AG04449 (cell line): Measurements from ENCODE around the gene ESPNL.

Experiments
- CTCF ChIA-PET: fragments of 350-600 bp; formaldehyde crosslinking; extraction: SDS; loops from one replicate; lab custom pipeline; 2021; ENCODE audit warnings: antibody characterized with exemption; lab: Yijun Ruan, JAX
- POLR2A ChIA-PET: fragments of 400-600, 350-600 bp; formaldehyde crosslinking; extraction: SDS; loops from one replicate; lab custom pipeline; 2020; ENCODE audit warnings: antibody characterized with exemption, inconsistent platforms; lab: Yijun Ruan, JAX
- DNase-seq: peaks from one replicate; pipeline ENCODE4 v3.0.0-alpha.2; 2010; ENCODE audit warnings: low read depth, low spot score
- H3K4me3 ChIP-seq: 2 replicates; pipeline ENCODE4 v1.5.1; 2011; ENCODE audit warnings: low read depth, mild to moderate bottlenecking, control low read depth, low read length
- TF ChIP-seq, protein P1 (sequence below): IDR thresholded peaks from one replicate; pipeline ENCODE4 v1.5.1; 2011; ENCODE audit warnings: mild to moderate bottlenecking, moderate library complexity, low read length, control low read depth, inconsistent platforms; ENCODE audit not compliant: insufficient read depth; ENCODE audit errors: missing control alignments

Gene ESPNL

DNA sequence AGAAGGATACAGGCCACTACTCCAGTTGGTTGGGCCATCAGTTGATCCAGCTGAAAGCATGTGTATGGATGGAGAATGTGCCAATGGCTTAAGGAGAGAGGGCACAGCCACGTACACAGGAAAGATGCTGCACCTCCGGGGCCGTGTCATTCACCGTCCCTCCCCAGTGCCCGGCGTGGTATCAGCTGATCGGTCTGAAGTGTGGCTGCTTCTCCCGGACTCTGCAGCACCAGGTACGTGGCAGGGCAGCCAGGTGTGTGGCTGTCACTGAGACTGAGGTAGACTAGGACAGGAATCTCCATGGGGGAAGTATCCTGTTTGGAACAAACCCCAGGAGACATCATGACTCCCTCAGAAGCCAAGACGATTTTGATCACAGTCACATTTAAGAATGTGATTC is 54.4 kb downstream of the ESPNL start:
- ChIA-PET POLR2A (no interaction called here), CTCF (interaction anchor here (0.8 to 1.7 kb wide), 6 partner anchors 11 to 232 kb away, joined by 3 to 4 read pairs (median 3); no protein-coding TSS in a partner anchor)
- no peak overlapping the region for H3K4me3 ChIP-seq
- TF ChIP-seq, protein P1, sequence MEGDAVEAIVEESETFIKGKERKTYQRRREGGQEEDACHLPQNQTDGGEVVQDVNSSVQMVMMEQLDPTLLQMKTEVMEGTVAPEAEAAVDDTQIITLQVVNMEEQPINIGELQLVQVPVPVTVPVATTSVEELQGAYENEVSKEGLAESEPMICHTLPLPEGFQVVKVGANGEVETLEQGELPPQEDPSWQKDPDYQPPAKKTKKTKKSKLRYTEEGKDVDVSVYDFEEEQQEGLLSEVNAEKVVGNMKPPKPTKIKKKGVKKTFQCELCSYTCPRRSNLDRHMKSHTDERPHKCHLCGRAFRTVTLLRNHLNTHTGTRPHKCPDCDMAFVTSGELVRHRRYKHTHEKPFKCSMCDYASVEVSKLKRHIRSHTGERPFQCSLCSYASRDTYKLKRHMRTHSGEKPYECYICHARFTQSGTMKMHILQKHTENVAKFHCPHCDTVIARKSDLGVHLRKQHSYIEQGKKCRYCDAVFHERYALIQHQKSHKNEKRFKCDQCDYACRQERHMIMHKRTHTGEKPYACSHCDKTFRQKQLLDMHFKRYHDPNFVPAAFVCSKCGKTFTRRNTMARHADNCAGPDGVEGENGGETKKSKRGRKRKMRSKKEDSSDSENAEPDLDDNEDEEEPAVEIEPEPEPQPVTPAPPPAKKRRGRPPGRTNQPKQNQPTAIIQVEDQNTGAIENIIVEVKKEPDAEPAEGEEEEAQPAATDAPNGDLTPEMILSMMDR = no peak
- DNase-seq = no peak

DNA sequence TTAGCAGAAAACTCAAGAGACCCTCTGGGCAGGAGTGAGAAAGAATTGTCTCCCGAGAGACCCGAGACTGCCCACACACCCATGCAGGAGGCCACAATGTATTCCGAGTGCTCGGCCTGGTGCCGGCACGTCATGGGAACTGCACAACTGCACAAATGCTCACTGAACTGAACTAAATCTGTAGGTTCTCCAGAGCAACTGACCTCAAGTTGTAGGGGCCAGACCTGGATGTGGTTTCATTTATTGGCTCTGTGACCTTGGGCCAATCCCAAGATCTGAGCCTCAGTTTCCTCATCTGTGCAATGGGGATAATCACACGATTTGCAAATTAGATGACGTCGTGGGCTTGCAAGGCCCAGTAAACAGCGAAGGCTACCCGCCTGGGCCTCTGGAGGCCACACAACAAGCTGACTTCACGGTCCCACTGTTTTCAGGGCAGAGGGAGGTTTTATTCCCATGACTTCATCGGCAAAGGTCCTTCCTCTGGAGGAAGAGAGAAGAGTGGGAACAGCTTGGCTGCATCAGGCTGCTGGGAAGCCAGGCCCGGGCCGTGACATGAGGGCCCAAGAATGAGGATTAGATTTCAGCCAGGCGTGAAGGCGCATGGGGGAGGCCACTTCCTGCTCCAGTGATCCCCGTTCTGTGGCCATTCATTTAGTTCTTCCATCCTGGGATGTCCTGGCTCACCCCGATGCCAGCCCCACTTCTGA is 55.1 kb downstream of the ESPNL start:
- CTCF ChIA-PET = interaction anchor here (0.9 to 1.7 kb wide), 5 partner anchors 10 to 88 kb away, joined by 3 to 4 read pairs (median 3); no protein-coding TSS in a partner anchor
- peak; percentile 37 for DNase-seq
- POLR2A ChIA-PET = no interaction called here
- TF ChIP-seq, protein P1 = no peak
- H3K4me3 ChIP-seq = no peak overlapping the region

DNA sequence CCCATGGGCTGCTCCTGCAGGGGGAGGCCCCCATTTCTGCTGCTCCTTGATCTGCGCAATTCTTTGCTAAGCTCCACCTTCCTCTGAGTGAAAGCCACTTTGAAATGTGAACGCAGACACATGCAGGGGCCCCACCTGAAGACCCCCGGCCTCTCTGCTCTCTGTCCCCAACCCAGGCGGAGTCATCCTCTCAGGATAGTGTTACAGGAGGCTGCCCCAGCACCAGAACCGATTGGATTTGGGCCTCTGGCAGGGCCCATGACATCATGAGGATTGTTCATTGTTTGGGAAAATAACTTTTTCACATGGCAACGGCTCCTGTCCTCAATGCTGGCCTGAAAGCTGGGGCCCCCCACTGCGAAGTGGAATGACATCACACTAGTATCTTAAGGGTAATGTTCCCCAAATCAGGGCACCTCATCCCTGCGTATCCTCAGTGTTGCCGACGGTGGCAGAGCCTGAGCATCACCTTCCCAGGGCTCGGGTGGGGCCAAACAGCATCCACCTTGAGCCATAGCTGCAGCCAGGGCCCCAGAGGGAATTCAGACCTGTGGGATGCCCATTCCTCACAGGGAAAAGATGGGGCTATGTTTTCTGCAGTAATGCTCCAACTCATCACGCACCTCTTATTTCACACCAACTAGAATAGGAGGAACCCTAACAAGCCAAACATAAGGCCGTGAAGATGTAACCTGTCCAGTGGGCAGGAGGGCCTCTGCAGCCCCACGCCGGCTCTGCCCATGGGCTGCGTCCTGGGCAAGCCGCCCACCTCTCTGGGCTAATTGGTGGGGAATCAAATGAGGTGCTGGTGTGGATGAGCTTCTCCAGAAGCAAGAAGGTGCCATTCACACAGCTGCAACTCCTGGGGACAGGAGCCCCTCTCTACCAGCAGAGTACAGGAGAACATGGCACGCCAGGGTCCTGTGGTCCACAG is 55.9 kb downstream of the ESPNL start:
- ChIA-PET CTCF (interaction anchor here (1.2 to 1.7 kb wide), 2 partner anchors 18 to 20 kb away, joined by 3 to 4 read pairs; no protein-coding TSS in a partner anchor), POLR2A (no interaction called here)
- no peak for DNase-seq
- TF ChIP-seq, protein P1 = no peak
- H3K4me3 ChIP-seq = no peak overlapping the region

DNA sequence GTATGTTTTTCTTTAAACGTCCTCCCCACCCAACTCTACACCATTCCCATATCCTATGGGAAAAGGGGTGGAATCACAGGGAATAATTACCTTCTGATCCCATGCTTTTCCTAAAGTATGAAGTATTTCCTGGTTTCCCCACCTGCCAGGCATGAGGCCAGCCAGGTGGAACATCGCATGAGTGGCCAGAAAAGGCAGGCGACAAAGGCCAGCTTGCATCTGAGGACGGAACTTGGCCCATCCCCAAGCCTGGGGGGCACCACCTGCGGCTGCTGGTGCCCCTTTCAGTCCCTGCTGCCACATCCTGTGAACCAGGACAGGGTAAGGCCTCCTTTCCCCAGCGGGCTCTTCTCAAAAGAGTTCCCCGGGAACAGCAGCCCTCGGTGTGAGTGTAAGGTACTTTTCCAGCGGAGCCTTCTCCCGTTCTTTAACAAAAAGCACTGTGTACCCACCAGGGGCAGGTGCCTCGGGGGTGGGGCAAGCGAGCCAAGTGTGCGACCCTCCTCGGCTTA is 57.4 kb downstream of the ESPNL start:
- H3K4me3 ChIP-seq = no peak overlapping the region
- ChIA-PET POLR2A (no interaction called here), CTCF (no interaction called here)
- TF ChIP-seq, protein P1 = no peak
- no peak for DNase-seq

DNA sequence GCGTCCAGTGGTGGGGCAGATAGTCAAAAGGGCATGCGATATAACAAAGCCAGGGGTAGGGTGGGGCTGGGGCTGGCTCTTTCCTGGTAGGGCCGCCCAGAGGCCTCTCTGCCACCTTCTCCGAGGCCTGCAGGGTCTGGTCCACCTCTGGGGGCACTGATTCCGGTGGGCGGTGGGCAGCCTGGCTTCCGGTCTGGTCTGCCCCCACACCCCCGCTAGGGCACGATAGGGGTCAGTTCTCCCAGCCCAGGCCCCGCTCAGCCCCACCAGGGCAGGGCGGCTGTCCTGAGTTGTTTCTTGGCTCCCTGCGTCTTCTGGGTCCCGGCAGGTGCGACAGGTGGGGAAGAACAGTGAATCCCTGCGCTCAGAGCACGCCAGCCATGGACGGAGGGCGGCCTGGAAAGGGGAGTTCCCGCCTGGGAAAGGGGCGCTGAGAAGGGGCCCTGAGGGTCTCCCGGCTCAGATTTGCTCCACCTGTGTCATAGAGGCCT is 57.9 kb downstream of the ESPNL start:
- TF ChIP-seq, protein P1 = no peak
- no peak overlapping the region for H3K4me3 ChIP-seq
- ChIA-PET POLR2A (no interaction called here), CTCF (no interaction called here)
- no peak for DNase-seq
